IgD-negative memory B cell (primary cell): ENCODE measurements around the gene TMEM203. TPM values are rescaled to one million over a fixed set of nuclear protein-coding genes. Genes with fewer than 3 reads are reported as not detected.

Experiments used
- H3K27ac Mint-ChIP-seq, 3 donors: one replicate each; pipeline ENCODE4 v1.8.0; 2020 to 2022; ENCODE audit warnings: mild to moderate bottlenecking in 3 of 3, mixed read lengths in 3 of 3, moderate library complexity in 1 of 3
- H3K27me3 Mint-ChIP-seq: one replicate; pipeline ENCODE4 v1.8.0; 2021; ENCODE audit warnings: mixed read lengths
- H3K36me3 Mint-ChIP-seq: one replicate; pipeline ENCODE4 v1.8.0; 2020; ENCODE audit warnings: mild to moderate bottlenecking, mixed read lengths
- H3K4me1 Mint-ChIP-seq, 3 donors: one replicate each; pipeline ENCODE4 v1.8.0; 2020 to 2022; ENCODE audit warnings: mixed read lengths in 3 of 3, mild to moderate bottlenecking in 1 of 3
- H3K4me3 Mint-ChIP-seq, 4 donors: one replicate each; pipeline ENCODE4 v1.8.0; 2020 to 2022; ENCODE audit warnings: mild to moderate bottlenecking in 4 of 4, mixed read lengths in 4 of 4, moderate library complexity in 3 of 4
- H3K9me3 Mint-ChIP-seq, 3 donors: one replicate each; pipeline ENCODE4 v1.8.0; 2020 to 2021; ENCODE audit warnings: mixed read lengths in 3 of 3, mild to moderate bottlenecking in 1 of 3
- polyA plus RNA-seq: library from polyadenylated mRNA; unstranded; fragments of 300-500 nt; fragmentation: Illumina TruSeq; gene quantifications from one replicate; pipeline ENCODE4 v1.2.3, GENCODE V29; 2021

Gene TMEM203, protein sequence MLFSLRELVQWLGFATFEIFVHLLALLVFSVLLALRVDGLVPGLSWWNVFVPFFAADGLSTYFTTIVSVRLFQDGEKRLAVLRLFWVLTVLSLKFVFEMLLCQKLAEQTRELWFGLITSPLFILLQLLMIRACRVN
- 106 TPM for polyA plus RNA-seq

DNA sequence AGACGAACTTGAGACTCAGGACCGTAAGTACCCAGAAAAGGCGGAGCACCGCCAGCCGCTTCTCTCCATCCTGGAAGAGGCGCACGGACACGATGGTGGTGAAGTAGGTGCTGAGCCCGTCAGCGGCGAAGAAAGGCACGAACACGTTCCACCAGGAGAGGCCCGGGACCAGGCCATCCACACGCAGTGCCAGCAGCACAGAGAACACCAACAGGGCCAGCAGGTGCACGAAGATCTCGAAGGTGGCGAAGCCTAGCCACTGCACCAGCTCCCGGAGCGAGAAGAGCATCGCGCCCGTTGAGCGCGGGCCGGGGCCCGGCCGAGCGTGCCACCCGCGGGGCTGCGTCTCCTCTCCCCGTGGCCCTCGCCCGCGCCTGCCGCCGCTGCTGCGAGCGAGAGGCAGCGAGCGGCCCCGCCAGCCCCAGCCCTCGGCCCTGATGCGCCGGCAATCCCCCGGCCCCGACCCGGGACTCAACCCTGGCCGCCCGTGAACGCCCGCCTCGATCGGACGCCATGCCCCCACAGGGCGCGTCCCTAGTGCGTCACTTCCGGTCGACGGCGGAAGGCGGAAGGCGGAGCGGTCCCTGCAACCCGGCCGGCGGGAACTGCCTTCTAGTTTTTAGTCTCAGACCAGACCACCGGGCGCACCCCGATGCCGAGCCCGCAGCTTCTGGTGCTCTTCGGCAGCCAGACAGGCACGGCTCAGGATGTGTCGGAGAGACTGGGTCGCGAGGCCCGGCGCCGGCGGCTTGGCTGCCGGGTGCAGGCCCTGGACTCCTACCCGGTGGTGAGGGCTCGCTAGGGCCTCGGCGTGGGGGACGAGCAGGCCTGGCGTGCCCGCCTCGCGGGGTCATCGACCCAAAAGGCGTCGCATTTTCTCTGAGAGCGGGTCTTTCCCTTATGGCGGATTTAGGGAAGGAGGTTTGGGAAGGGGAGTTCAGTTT, at the start of gene TMEM203, which contains the start of gene NDOR1:
Gene TMEM203, minus strand, starts transcription at position 523 of the 944 bp plus-strand sequence. Its CDS starts 234 bp downstream, at position 289.
Gene NDOR1, plus strand, starts transcription at position 575 of the 944 bp plus-strand sequence. Its CDS starts 78 bp downstream, at position 653.
- Mint-ChIP-seq H3K27ac (peak within 1 kb of the TSS; percentile 93 to 96 (median 94)), H3K36me3 (no peaks in the 10 kb centered on the region), H3K4me1 (peaks cover 23 to 24% (median 24%) of the 10 kb centered on the region in 3 donors), H3K27me3 (no peaks in the 10 kb centered on the region), H3K4me3 (peak within 1 kb of the TSS; percentile 90 to 96 (median 94)), H3K9me3 (no peaks in the 10 kb centered on the region)

- Mint-ChIP-seq H3K36me3 (peaks cover 1% of the 10 kb centered on the region), H3K27ac (peak within 1 kb of the TSS; percentile 13 to 92 (median 89)), H3K4me1 (peaks cover 0 to 16% (median 5%) of the 10 kb centered on the region in 3 donors), H3K9me3 (no peaks in the 10 kb centered on the region), H3K27me3 (no peaks in the 10 kb centered on the region), H3K4me3 (peak within 1 kb of the TSS; percentile 89 to 97 (median 93))
Measured at GRCh38 chr9:137254624-137255447, 49.4 kb upstream of the TMEM203 start, which contains the start of gene NELFB. TSS of gene NELFB (plus strand) at chr9:137255327.

- H3K27me3 Mint-ChIP-seq = no peaks in the 10 kb centered on the region
- H3K27ac Mint-ChIP-seq = peak overlapping the region in 2 of 3 donors; percentile 33 to 88
- peak overlapping the region; percentile 78 to 97 (median 86) for H3K4me3 Mint-ChIP-seq
- no peaks in the 10 kb centered on the region for H3K9me3 Mint-ChIP-seq
- H3K36me3 Mint-ChIP-seq = peaks cover 1% of the 10 kb centered on the region
- H3K4me1 Mint-ChIP-seq = peaks cover 0 to 16% (median 5%) of the 10 kb centered on the region in 3 donors
Measured at GRCh38 chr9:137253717-137254623, 48.5 kb upstream of the TMEM203 start.

DNA sequence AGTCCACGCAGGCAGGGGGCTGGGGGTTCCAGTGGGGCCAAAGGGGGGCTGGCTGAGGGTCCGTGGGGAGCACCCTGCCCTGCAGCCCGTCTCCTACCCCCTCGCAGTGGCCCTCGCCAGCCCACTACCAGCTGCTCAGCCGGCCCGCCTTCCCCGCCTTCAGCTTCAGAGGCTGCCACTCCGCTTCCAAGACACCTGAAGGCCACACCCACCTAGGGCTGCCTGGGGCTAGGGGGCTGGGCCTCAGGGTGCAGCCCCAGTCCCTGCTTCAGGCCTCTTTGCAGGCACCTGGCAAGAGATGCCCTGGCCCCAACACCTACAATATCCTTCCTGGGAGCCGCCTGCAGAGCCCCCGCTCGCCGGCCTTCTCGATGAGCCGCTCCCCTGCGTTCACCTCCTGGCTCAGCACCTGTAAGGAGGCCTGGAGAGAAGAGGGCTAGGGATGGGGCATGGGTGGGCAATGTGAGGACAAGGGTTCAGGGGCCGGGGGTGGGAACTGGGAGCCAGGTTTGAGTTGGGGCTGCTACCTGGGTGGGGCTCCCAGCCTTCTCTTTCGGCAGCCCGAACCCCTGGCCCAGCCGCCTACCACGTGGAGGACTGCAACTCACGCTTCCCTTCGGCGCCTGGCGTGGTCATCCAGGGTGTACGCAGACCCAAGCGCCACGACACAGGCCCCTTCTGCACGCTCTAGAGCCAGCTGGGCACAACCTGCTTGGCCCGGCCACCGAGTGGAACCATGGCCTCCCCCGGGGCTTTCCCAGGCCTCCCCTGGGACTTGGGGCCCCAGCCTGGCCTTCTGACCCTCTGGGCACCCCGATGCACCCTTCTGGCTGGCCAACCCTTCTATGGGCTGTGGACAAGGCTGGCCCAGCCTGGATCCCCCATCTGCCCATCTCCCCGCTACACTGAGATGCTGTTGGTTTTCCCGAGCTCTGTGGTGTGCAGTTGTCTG, 47.4 kb upstream of the TMEM203 start:
- H3K4me1 Mint-ChIP-seq = peaks cover 0 to 16% (median 5%) of the 10 kb centered on the region in 3 donors
- peak overlapping the region in 1 of 3 donors; percentile 88 for H3K27ac Mint-ChIP-seq
- peak overlapping the region in 3 of 4 donors; percentile 65 to 97 (median 79) for H3K4me3 Mint-ChIP-seq
- H3K9me3 Mint-ChIP-seq = no peaks in the 10 kb centered on the region
- peaks cover 1% of the 10 kb centered on the region for H3K36me3 Mint-ChIP-seq
- no peaks in the 10 kb centered on the region for H3K27me3 Mint-ChIP-seq

DNA sequence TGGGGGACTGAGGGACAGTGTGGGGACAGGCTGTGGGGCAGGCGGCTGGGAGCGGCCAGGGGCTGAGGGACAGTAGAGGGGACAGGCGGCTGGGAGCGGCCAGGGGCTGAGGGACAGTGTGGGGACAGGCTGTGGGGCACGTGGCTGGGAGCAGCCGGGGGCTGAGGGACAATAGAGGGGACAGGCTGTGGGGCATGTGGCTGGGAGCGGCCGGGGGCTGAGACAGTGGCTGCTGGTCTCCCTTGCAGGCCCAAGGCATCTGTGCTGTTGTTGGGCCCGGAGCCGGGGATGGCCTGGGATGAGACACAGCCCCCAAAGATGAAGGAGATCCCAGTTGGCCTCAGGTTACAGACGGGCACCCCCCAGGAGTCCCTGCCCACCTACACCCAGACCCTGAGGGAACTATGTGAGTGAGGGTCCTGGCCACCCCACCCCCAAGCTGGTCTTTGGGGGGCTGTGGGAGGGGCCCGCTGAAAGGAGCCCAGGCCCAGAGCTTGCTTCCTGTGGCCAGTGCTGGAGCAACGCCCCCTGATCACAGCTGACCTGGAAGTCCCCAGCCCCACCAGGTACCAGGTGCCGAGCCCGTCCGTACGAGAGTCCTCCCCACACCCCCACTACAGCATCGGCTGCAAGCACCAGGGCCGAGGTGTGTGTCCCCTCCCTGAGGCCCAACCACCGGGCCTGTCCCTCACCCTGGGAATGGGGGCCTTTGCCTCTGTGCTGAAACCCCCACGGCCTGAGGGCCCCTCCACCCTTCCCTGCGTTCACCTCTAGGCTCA, 46.2 kb upstream of the TMEM203 start:
- Mint-ChIP-seq H3K4me1 (peaks cover 0 to 12% (median 5%) of the 10 kb centered on the region in 3 donors), H3K27ac (no peak overlapping the region), H3K4me3 (no peak overlapping the region), H3K27me3 (no peaks in the 10 kb centered on the region), H3K9me3 (no peaks in the 10 kb centered on the region), H3K36me3 (no peaks in the 10 kb centered on the region)

- H3K27ac Mint-ChIP-seq = peak within 1 kb of the TSS in 1 of 3 donors; percentile 74
- no peaks in the 10 kb centered on the region for H3K9me3 Mint-ChIP-seq
- peak within 1 kb of the TSS in 1 of 4 donors; percentile 43 for H3K4me3 Mint-ChIP-seq
Measured at GRCh38 chr9:137251194-137251461, 45.7 kb upstream of the TMEM203 start, which contains the start of gene STPG3. TSS of gene STPG3 (plus strand) at chr9:137251286. CDS start at chr9:137251287, 1 bp downstream.

GRCh38 chr9:137250329-137251193, 45.1 kb upstream of the TMEM203 start:
- peak overlapping the region in 1 of 4 donors; percentile 43 for H3K4me3 Mint-ChIP-seq

More at GRCh38 chr9:137251194-137251461, 45.7 kb upstream of the TMEM203 start, which contains the start of gene STPG3:
- Mint-ChIP-seq H3K4me1 (peaks cover 0 to 7% (median 5%) of the 10 kb centered on the region in 3 donors), H3K36me3 (no peaks in the 10 kb centered on the region), H3K27me3 (no peaks in the 10 kb centered on the region)

GRCh38 chr9:137247916-137248175, 42.4 kb upstream of the TMEM203 start:
- Mint-ChIP-seq H3K27me3 (no peaks in the 10 kb centered on the region), H3K4me1 (peaks cover 0 to 6% (median 2%) of the 10 kb centered on the region in 3 donors), H3K9me3 (no peaks in the 10 kb centered on the region), H3K27ac (no peak overlapping the region), H3K36me3 (no peaks in the 10 kb centered on the region), H3K4me3 (no peak overlapping the region)

More at GRCh38 chr9:137250329-137251193, 45.1 kb upstream of the TMEM203 start:
- Mint-ChIP-seq H3K36me3 (no peaks in the 10 kb centered on the region), H3K4me1 (peaks cover 0 to 6% (median 5%) of the 10 kb centered on the region in 3 donors), H3K27me3 (no peaks in the 10 kb centered on the region), H3K27ac (peak overlapping the region in 1 of 3 donors; percentile 74), H3K9me3 (no peaks in the 10 kb centered on the region)

DNA sequence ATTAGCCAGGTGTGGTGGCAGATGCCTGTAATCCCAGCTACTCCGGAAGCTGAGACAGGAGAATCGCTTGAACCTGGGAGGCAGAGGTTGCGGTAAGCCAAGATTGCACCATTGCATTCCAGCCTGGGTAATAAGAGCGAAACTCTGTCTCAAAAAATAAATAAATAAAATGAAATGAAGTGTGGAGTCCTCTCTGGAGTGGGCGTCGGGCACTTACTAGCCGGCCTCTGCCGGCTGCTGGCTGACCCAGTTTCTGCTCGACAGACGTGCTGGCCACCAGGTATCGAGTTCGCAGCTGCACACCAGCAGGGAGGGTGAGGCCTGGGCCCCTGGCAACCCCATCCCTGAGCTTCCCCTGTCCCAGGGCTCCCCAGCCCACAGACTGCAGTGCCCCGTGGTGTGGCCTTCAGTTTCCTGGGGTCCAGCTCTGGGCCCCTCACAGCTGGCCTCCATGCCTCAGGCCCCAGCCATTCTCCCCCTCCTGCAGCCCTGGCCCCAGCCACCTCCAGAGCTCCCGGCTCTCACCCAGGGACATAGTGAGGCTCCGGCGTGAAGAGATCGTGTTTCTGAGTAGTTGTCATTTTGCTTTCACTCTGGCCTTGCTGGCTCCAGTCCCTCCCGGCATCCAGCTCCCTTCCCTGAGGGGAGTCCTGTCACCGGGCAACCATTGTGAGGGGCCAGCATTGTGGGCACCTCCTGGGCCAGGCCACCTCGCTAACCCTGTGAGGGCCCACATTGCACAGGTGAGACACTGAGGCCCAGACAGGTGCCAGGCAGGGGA, 41.9 kb upstream of the TMEM203 start:
- Mint-ChIP-seq H3K4me1 (peaks cover 4 to 6% (median 6%) of the 10 kb centered on the region in 3 donors), H3K36me3 (no peaks in the 10 kb centered on the region), H3K27ac (no peak overlapping the region), H3K9me3 (no peaks in the 10 kb centered on the region), H3K4me3 (no peak overlapping the region), H3K27me3 (no peaks in the 10 kb centered on the region)

- no peaks in the 10 kb centered on the region for H3K9me3 Mint-ChIP-seq
- H3K27me3 Mint-ChIP-seq = no peaks in the 10 kb centered on the region
- H3K4me3 Mint-ChIP-seq = peak overlapping the region in 1 of 4 donors; percentile 59
- H3K36me3 Mint-ChIP-seq = no peaks in the 10 kb centered on the region
- peaks cover 6 to 11% (median 8%) of the 10 kb centered on the region in 3 donors for H3K4me1 Mint-ChIP-seq
- H3K27ac Mint-ChIP-seq = peak overlapping the region in 1 of 3 donors; percentile 67
Measured at GRCh38 chr9:137245450-137246421, 40.3 kb upstream of the TMEM203 start.
